ENCODE measurements around the gene ATP6AP1.

DNA sequence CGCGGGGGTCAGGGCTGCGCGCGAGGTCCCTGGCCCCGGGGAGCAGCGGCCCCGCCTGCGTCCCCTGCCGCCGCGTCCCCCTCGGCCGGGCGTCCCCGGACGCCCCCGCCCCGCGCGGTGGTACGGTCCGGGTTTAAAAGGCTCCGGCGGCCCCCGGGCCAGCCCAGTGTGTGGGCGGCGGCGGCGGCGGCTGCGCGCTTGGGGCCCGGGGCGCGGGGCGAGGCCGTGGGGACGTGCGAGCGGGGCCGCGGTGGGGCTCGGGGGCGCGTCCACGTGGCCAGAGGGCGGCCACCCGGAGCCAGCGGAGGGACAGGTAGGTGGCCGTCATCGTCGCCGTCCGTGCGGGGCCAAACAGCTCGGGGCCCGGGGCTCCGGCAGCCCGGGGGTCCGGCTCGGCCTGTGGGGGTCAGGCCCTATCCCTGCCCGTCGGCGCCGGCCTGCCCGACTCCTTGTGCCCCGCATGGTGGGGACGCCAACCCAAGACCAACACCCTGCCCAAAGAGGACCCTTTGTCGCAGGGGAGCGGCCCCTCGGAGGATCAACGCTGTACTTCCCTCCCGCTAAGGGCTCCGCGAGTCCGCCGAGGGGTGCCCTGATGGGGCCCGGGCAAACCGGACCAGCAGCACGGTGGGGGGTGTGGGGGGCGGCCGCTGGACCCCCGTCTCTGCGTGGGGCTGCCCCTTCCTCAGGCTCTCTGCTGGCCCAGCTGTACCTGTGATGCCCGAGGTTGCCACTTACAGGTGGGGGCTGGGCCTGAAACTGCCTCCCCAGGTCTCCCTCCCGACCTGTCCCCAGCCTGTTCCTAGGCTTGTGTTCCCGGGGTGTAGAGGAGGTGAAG is 29.9 kb downstream of the ATP6AP1 start, which contains the start of gene PLXNA3:
- TF ChIP-seq, protein P1, sequence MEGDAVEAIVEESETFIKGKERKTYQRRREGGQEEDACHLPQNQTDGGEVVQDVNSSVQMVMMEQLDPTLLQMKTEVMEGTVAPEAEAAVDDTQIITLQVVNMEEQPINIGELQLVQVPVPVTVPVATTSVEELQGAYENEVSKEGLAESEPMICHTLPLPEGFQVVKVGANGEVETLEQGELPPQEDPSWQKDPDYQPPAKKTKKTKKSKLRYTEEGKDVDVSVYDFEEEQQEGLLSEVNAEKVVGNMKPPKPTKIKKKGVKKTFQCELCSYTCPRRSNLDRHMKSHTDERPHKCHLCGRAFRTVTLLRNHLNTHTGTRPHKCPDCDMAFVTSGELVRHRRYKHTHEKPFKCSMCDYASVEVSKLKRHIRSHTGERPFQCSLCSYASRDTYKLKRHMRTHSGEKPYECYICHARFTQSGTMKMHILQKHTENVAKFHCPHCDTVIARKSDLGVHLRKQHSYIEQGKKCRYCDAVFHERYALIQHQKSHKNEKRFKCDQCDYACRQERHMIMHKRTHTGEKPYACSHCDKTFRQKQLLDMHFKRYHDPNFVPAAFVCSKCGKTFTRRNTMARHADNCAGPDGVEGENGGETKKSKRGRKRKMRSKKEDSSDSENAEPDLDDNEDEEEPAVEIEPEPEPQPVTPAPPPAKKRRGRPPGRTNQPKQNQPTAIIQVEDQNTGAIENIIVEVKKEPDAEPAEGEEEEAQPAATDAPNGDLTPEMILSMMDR (IDR thresholded peaks at IDR 0.05 in 8 of 11, conservative IDR thresholded peaks at IDR 0.05 in 3 of 11) = no peak
- peak in 1 of 3 donors; percentile 41 for TF ChIP-seq POLR2A (IDR thresholded peaks at IDR 0.05)
